ENCODE results near the gene RYR3.

Gene RYR3

GRCh38 chr15:33801954-33802353, 491.2 kb downstream of the RYR3 start:
- no peaks in the 10 kb centered on the region for H3K27me3 ChIP-seq
- no peak for DNase-seq
- intact Hi-C loops (cut with DNase I; ENCODE audit: low total_unique reads) = no loop called here
- no peaks in the 10 kb centered on the region for H3K9me3 ChIP-seq
- H3K4me1 ChIP-seq = no peaks in the 10 kb centered on the region
- no peak overlapping the region for H3K4me3 ChIP-seq
- no peak overlapping the region for H3K27ac ChIP-seq
- TF ChIP-seq CTCF (IDR thresholded peaks at IDR 0.05) = no peak
- H3K36me3 ChIP-seq = peaks cover 0 to 10% (median 3%) of the 10 kb centered on the region in 3 donors

GRCh38 chr15:33807665-33808064, 496.9 kb downstream of the RYR3 start:
- no peak for TF ChIP-seq CTCF (IDR thresholded peaks at IDR 0.05)
- DNase-seq = no peak
- intact Hi-C loops (cut with DNase I; ENCODE audit: low total_unique reads) = no loop called here
- no peaks in the 10 kb centered on the region for H3K9me3 ChIP-seq
- no peaks in the 10 kb centered on the region for H3K4me1 ChIP-seq
- peaks cover 0 to 8% (median 0%) of the 10 kb centered on the region in 3 donors for H3K36me3 ChIP-seq
- H3K4me3 ChIP-seq = no peak overlapping the region
- H3K27ac ChIP-seq = no peak overlapping the region
- no peaks in the 10 kb centered on the region for H3K27me3 ChIP-seq

- Histone ChIP-seq H3K27me3 (no peaks in the 10 kb centered on the region), H3K27ac (no peak overlapping the region), H3K9me3 (no peaks in the 10 kb centered on the region), H3K36me3 (peaks cover 0 to 16% (median 5%) of the 10 kb centered on the region in 3 donors), H3K4me1 (no peaks in the 10 kb centered on the region), H3K4me3 (no peak overlapping the region)
- TF ChIP-seq CTCF (IDR thresholded peaks at IDR 0.05) = no peak
- DNase-seq = no peak
- intact Hi-C loops (cut with DNase I; ENCODE audit: low total_unique reads) = no loop called here
Measured at GRCh38 chr15:33808720-33809457, 498.1 kb downstream of the RYR3 start.

GRCh38 chr15:33810073-33810595, 499.4 kb downstream of the RYR3 start:
- Histone ChIP-seq H3K4me1 (no peaks in the 10 kb centered on the region), H3K27ac (no peak overlapping the region), H3K4me3 (no peak overlapping the region), H3K27me3 (no peaks in the 10 kb centered on the region), H3K36me3 (peaks cover 5 to 16% (median 7%) of the 10 kb centered on the region in 3 donors), H3K9me3 (no peaks in the 10 kb centered on the region)
- intact Hi-C loops (cut with DNase I; ENCODE audit: low total_unique reads) = no loop called here
- DNase-seq = no peak
- TF ChIP-seq CTCF (IDR thresholded peaks at IDR 0.05) = no peak

GRCh38 chr15:33810806-33811205, 500.0 kb downstream of the RYR3 start:
- intact Hi-C loops (cut with DNase I; ENCODE audit: low total_unique reads) = no loop called here
- no peaks in the 10 kb centered on the region for H3K9me3 ChIP-seq
- TF ChIP-seq CTCF (IDR thresholded peaks at IDR 0.05) = no peak
- no peaks in the 10 kb centered on the region for H3K27me3 ChIP-seq
- DNase-seq = no peak
- H3K27ac ChIP-seq = no peak overlapping the region
- H3K4me1 ChIP-seq = no peaks in the 10 kb centered on the region
- H3K36me3 ChIP-seq = peaks cover 5 to 18% (median 7%) of the 10 kb centered on the region in 3 donors
- no peak overlapping the region for H3K4me3 ChIP-seq

Data from tibial artery (tissue), 4 donors.